HG03457 (cell line): ENCODE data around the gene RNF41.
"Not testable (repeated sequence)": the region's sequence is repeated elsewhere in the genome, so short reads cannot be mapped to it uniquely, and the experiment has no call there.

ENCODE experiments used
- ATAC-seq: cut with Tn5 transposase; IDR thresholded peaks from one replicate; pipeline ENCODE4 v1.9.1; 2021; ENCODE audit warnings: moderate number of reproducible peaks; ENCODE audit not compliant: unreplicated experiment

The RNF41 gene

GRCh38 chr12:56213878-56214277 lies 7.8 kb downstream of the RNF41 start:
- ATAC-seq: no peak

- ATAC-seq: no peak
These were observed 9.4 kb downstream of the RNF41 start for GRCh38 chr12:56212361-56212760.

- no peak for ATAC-seq
These were observed 13.7 kb downstream of the RNF41 start for GRCh38 chr12:56208006-56208405.

- no peak for ATAC-seq
These were observed 15.1 kb downstream of the RNF41 start for GRCh38 chr12:56206452-56207166.

- ATAC-seq: no peak
These were observed 16.3 kb downstream of the RNF41 start for GRCh38 chr12:56205445-56205844.

GRCh38 chr12:56204275-56204674 lies 17.4 kb downstream of the RNF41 start:
- no peak for ATAC-seq

- no peak for ATAC-seq
These were observed 18.9 kb downstream of the RNF41 start for GRCh38 chr12:56202838-56203237.

GRCh38 chr12:56202366-56202765 lies 19.4 kb downstream of the RNF41 start:
- no peak for ATAC-seq

- no peak for ATAC-seq
These were observed 22.9 kb downstream of the RNF41 start for GRCh38 chr12:56198836-56199235.

- no peak for ATAC-seq
These were observed 23.6 kb downstream of the RNF41 start for GRCh38 chr12:56197921-56198635.

- ATAC-seq: not testable (repeated sequence)
These were observed 24.7 kb downstream of the RNF41 start for GRCh38 chr12:56196818-56197550.

- no peak for ATAC-seq
These were observed 28.6 kb downstream of the RNF41 start for GRCh38 chr12:56193025-56193578.

- no peak for ATAC-seq
These were observed 29.1 kb downstream of the RNF41 start for GRCh38 chr12:56192582-56192981.

GRCh38 chr12:56190695-56191155 lies 31.0 kb downstream of the RNF41 start:
- no peak for ATAC-seq

GRCh38 chr12:56189918-56190694 lies 31.6 kb downstream of the RNF41 start:
- no peak for ATAC-seq

- no peak for ATAC-seq
These were observed 32.4 kb downstream of the RNF41 start, which contains the start of gene SMARCC2 for GRCh38 chr12:56189099-56189917. Gene SMARCC2 (minus strand): TSS chr12:56189483. CDS start chr12:56189461, 22 bp downstream.

GRCh38 chr12:56188778-56189098 lies 33.0 kb downstream of the RNF41 start:
- no peak for ATAC-seq

GRCh38 chr12:56188131-56188777 lies 33.5 kb downstream of the RNF41 start:
- ATAC-seq: no peak

GRCh38 chr12:56186957-56187356 lies 34.8 kb downstream of the RNF41 start:
- no peak for ATAC-seq
